ENCODE data around the gene MYO1H. TPM values are rescaled to one million over a fixed set of nuclear protein-coding genes. Genes with fewer than 3 reads are reported as not detected.

The MYO1H gene
- total and polyA plus RNA-seq, 2 of the 13 experiments (the other 11 are each of a cell fraction or from before 2014, with no cell fraction given), result not detected

GRCh38 chr12:109377139-109377685 is 29.5 kb downstream of the MYO1H start:
- CTCF ChIA-PET (ENCODE audit: low intra/inter-chr PET ratio, low total read pairs), result no interaction called here
- H3K36me3 ChIP-seq (replicated peaks in 1 of 2; ENCODE audit: control insufficient read depth in 1 of 2, insufficient read depth in 2 of 2, low read length in 2 of 2), result no peaks in the 10 kb centered on the region
- in situ Hi-C loops (cut with HindIII; ENCODE audit: extremely low pct_ligation_motif_present, low pct_unique_long_range_greater_than_20kb) (no loop called here), intact Hi-C loops (cut with micrococcal nuclease; ENCODE audit: unreplicated experiment) (no loop called here)
- no peak overlapping the region for H3K9ac ChIP-seq (ENCODE audit: insufficient read depth, low read depth, low read length)
- no peak for FAIRE-seq
- no peaks in the 10 kb centered on the region for H3K9me3 ChIP-seq (ENCODE audit: low read length)
- no peaks in the 10 kb centered on the region for H3K79me2 ChIP-seq (ENCODE audit: insufficient read depth, low read length)
- WGBS (ENCODE audit: low lambda C conversion rate), result 11% methylated on average over 2 of the region's 2 CpGs
- no peaks in the 10 kb centered on the region for H3K4me1 ChIP-seq (ENCODE audit: insufficient read depth, low read length)
- TF ChIP-seq KDM6A (CRISPR knock-in tag; IDR thresholded peaks at IDR 0.05; ENCODE audit: low read depth) (no peak), CEBPZ (IDR thresholded peaks at IDR 0.05; ENCODE audit: low read length) (no peak), ZSCAN9 (CRISPR knock-in tag; IDR thresholded peaks at IDR 0.05; ENCODE audit: borderline replicate concordance) (no peak), FOXK1 (CRISPR knock-in tag; IDR thresholded peaks at IDR 0.05; ENCODE audit: borderline replicate concordance, low read depth) (no peak), ZFP37 (CRISPR knock-in tag; IDR thresholded peaks at IDR 0.05; ENCODE audit: borderline replicate concordance) (no peak), REL (CRISPR knock-in tag; conservative IDR thresholded peaks at IDR 0.05) (no peak), EEA1 (CRISPR knock-in tag; IDR thresholded peaks at IDR 0.05; ENCODE audit: borderline replicate concordance) (no peak), SMC3 (IDR thresholded peaks at IDR 0.05; ENCODE audit: low read length) (no peak)
- TF ChIP-seq, protein P1, sequence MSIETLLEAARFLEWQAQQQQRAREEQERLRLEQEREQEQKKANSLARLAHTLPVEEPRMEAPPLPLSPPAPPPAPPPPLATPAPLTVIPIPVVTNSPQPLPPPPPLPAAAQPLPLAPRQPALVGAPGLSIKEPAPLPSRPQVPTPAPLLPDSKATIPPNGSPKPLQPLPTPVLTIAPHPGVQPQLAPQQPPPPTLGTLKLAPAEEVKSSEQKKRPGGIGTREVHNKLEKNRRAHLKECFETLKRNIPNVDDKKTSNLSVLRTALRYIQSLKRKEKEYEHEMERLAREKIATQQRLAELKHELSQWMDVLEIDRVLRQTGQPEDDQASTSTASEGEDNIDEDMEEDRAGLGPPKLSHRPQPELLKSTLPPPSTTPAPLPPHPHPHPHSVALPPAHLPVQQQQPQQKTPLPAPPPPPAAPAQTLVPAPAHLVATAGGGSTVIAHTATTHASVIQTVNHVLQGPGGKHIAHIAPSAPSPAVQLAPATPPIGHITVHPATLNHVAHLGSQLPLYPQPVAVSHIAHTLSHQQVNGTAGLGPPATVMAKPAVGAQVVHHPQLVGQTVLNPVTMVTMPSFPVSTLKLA (IDR thresholded peaks at IDR 0.05), result peak; percentile 73
- ATAC-seq, result no peak
- no peak for DNase-seq (ENCODE audit: low spot score)
- no peak overlapping the region for H3K4me3 ChIP-seq (replicated peaks in 1 of 3; ENCODE audit: insufficient read depth in 1 of 3, low read depth in 2 of 3, low read length in 3 of 3)
- no peak overlapping the region for H3K27ac ChIP-seq (ENCODE audit: extremely low read length, insufficient read depth, low read length)
- H3K27me3 ChIP-seq (ENCODE audit: control insufficient read depth in 1 of 2, insufficient read depth in 2 of 2, low read length in 2 of 2), result no peaks in the 10 kb centered on the region
- H3K4me2 ChIP-seq (ENCODE audit: low read depth, low read length), result no peak overlapping the region
- no peaks in the 10 kb centered on the region for H4K20me1 ChIP-seq (ENCODE audit: insufficient read depth, low read length)
- POLR2A ChIA-PET, result no interaction called here
- H2AFZ ChIP-seq (ENCODE audit: low read length), result no peak overlapping the region
- no TSS peak for BruUV-seq (replicated peaks)

Measured in HepG2 (cell line).